OCI-LY7 (cell line): ENCODE results near the gene AUTS2. TPM values are rescaled to one million over a fixed set of nuclear protein-coding genes. Genes with fewer than 3 reads are reported as not detected.

Source experiments
- BruUV-seq: library from RNA; stranded (reverse); fragments of 400-500 nt; replicated peaks from 2 replicates; lab custom pipeline; 2021; lab: Mats Ljungman, UMichigan
- CTCF ChIA-PET: fragments of 300-600 bp; sonication (Branson Sonifier 250); formaldehyde crosslinking; loops from one replicate; lab custom pipeline; 2022; ENCODE audit warnings: antibody characterized with exemption; ENCODE audit not compliant: unreplicated experiment; lab: Charles Lee
- POLR2A ChIA-PET: fragments of 300-600 bp; sonication (Branson Sonifier 250); formaldehyde crosslinking; loops from one replicate; lab custom pipeline; 2022; ENCODE audit warnings: antibody characterized with exemption; lab: Charles Lee
- DNase-seq: peaks from one replicate; pipeline ENCODE4 v3.0.0-alpha.2; 2015; ENCODE audit warnings: low spot score
- H2AFZ ChIP-seq: fragments of 200-600 bp; sonication (generic), shearing (Covaris generic); 2 replicates; pipeline ENCODE4 v1.6.1; 2014; ENCODE audit warnings: mild to moderate bottlenecking, antibody characterized with exemption, low read length, moderate library complexity
- H3K27ac ChIP-seq: fragments of 200-600 bp; sonication (generic); 2 replicates; pipeline ENCODE4 v1.5.1; 2014; ENCODE audit warnings: mixed run types, low read depth, mild to moderate bottlenecking, moderate library complexity, low read length, inconsistent platforms; ENCODE audit not compliant: poor library complexity, severe bottlenecking
- H3K36me3 ChIP-seq: fragments of 200-600 bp; sonication (generic); 2 replicates; pipeline ENCODE4 v1.6.1; 2014; ENCODE audit warnings: mild to moderate bottlenecking, antibody characterized with exemption, low read length, moderate library complexity, mixed read lengths; ENCODE audit not compliant: insufficient read depth
- H3K4me1 ChIP-seq: fragments of 200-600 bp; sonication (generic); 2 replicates; pipeline ENCODE4 v1.5.1; 2014; ENCODE audit warnings: mild to moderate bottlenecking, low read length; ENCODE audit not compliant: insufficient read depth, poor library complexity, severe bottlenecking
- H3K4me2 ChIP-seq: fragments of 200-600 bp; sonication (generic); 2 replicates; pipeline ENCODE4 v1.6.1; 2014; ENCODE audit warnings: mild to moderate bottlenecking, low read length
- H3K4me3 ChIP-seq: fragments of 200-600 bp; sonication (generic); 2 replicates; pipeline ENCODE4 v1.5.1; 2014; ENCODE audit warnings: mild to moderate bottlenecking, low read depth, low read length; ENCODE audit not compliant: poor library complexity, severe bottlenecking
- H3K79me2 ChIP-seq: fragments of 200-600 bp; sonication (generic); 2 replicates; pipeline ENCODE4 v1.6.1; 2016; ENCODE audit warnings: low read depth, mild to moderate bottlenecking, low read length, moderate library complexity, mixed read lengths; ENCODE audit not compliant: insufficient read depth
- H3K9me2 ChIP-seq: fragments of 200-600 bp; sonication (generic); 2 replicates; pipeline ENCODE4 v1.6.1; 2016; ENCODE audit warnings: mild to moderate bottlenecking, low read length, mixed read lengths; ENCODE audit not compliant: insufficient read depth
- H3K9me3 ChIP-seq: fragments of 200-600 bp; sonication (generic); 2 replicates; pipeline ENCODE4 v1.6.1; 2014; ENCODE audit warnings: mild to moderate bottlenecking, mixed run types, low read length, mixed read lengths
- H4K20me1 ChIP-seq: fragments of 200-600 bp; sonication (generic); 2 replicates; pipeline ENCODE4 v1.6.1; 2014; ENCODE audit warnings: mild to moderate bottlenecking, antibody characterized with exemption, low read length, moderate library complexity, mixed read lengths; ENCODE audit not compliant: insufficient read depth
- CTCF ChIP-seq: fragments of 200-600 bp; sonication (generic); conservative IDR thresholded peaks from 2 replicates; pipeline ENCODE4 v1.5.1; 2014; ENCODE audit warnings: mild to moderate bottlenecking, antibody characterized with exemption, low read length, moderate library complexity, mixed read lengths
- EZH2phosphoT487 ChIP-seq: fragments of 200-600 bp; sonication (generic); IDR thresholded peaks from 2 replicates; pipeline ENCODE4 v1.6.1; 2018; ENCODE audit warnings: low read depth, borderline replicate concordance, mild to moderate bottlenecking, mixed run types, antibody characterized with exemption, low read length, moderate library complexity, mixed read lengths
- intact Hi-C: fragments of 100-400 bp; cut with micrococcal nuclease; formaldehyde crosslinking; loops from one replicate; pipeline ENCODE4 v1.10.0; 2022; ENCODE audit not compliant: unreplicated experiment
- total RNA-seq, 2 experiments: library from RNA; depleted of rRNA in 1 of 2; stranded (reverse); fragments of >200 nt in 1 of 2; shearing (Covaris generic) in 1 of 2; gene quantifications; 2 replicates each; pipeline ENCODE4 v1.2.3, GENCODE V29; 2014 to 2022

AUTS2 gene
- total RNA-seq, 2 experiments from 2014 or later, result 37.9 to 78.5 TPM

DNA sequence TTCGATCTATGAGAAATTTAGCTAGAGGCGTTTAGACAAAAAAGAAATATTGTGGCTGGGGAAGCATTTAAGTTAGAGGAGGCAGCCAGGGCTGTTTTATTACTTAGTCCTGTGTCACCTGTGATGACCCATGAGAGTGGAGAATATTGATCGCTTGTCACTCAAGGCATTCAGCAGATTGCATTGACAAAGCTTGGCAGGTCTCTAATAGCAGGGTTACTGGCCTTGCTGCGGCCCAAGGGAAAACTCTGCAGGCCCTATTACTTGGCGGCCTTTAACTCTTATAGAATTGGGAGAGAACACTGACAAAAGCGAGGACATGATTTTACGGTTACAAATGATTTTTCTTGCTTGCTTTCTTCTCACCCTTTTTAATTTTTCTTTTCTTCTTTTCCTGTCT, 473.5 kb downstream of the AUTS2 start:
- DNase-seq, result no peak
- Histone ChIP-seq H3K36me3 (no peaks in the 10 kb centered on the region), H3K4me3 (no peak overlapping the region), H3K79me2 (no peaks in the 10 kb centered on the region), H3K9me3 (no peaks in the 10 kb centered on the region), H2AFZ (no peak overlapping the region), H3K27ac (no peak overlapping the region), H3K4me1 (no peaks in the 10 kb centered on the region), H3K4me2 (no peak overlapping the region), H4K20me1 (no peaks in the 10 kb centered on the region), H3K9me2 (no peaks in the 10 kb centered on the region)
- ChIA-PET CTCF (no interaction called here), POLR2A (interaction anchor here (0.6 to 0.7 kb wide), 3 partner anchors 21 to 640 kb away, joined by 3 to 4 read pairs (median 4); no protein-coding TSS in a partner anchor)
- TF ChIP-seq EZH2phosphoT487, result no peak
- no peak for TF ChIP-seq CTCF
- no TSS peak for BruUV-seq
- intact Hi-C loops, result no loop called here

DNA sequence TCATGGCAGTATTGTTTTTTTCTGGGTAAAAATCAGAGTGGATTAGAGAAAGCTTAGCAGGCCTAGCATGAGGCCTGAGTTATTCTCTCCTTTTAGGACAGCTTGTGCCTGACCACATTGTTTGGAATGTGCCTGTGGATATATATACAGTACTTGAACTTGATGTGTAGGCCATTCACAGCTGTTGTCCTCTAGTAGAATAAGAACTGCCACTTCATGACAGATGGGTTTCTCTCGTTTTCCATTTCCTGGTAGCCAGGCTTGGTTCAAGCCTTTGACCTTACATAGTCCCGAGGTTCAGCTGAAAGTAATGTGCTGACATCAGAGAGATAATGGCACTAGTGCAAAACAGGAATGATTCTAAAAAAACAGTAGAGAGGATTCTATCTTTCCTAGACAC, 473.9 kb downstream of the AUTS2 start:
- no TSS peak for BruUV-seq

More for the DNA sequence above, 473.9 kb downstream of the AUTS2 start:
- Histone ChIP-seq H3K9me3 (no peaks in the 10 kb centered on the region), H3K36me3 (no peaks in the 10 kb centered on the region), H3K4me1 (no peaks in the 10 kb centered on the region), H4K20me1 (no peaks in the 10 kb centered on the region), H3K4me3 (no peak overlapping the region), H3K79me2 (no peaks in the 10 kb centered on the region), H3K4me2 (no peak overlapping the region), H3K27ac (no peak overlapping the region), H3K9me2 (no peaks in the 10 kb centered on the region), H2AFZ (no peak overlapping the region)
- ChIA-PET POLR2A (interaction anchor here (0.6 to 0.7 kb wide), 2 partner anchors 22 to 640 kb away, joined by 4 read pairs; no protein-coding TSS in a partner anchor), CTCF (no interaction called here)
- DNase-seq, result no peak
- no peak for TF ChIP-seq EZH2phosphoT487
- TF ChIP-seq CTCF, result no peak
- intact Hi-C loops, result no loop called here
